ENCODE results near the gene CXXC4. TPM values are rescaled to one million over a fixed set of nuclear protein-coding genes. Genes with fewer than 3 reads are reported as not detected.

CXXC4 gene
- total and polyA plus RNA-seq, 2 experiments from 2014 or later: 2.8 to 14.9 TPM

DNA sequence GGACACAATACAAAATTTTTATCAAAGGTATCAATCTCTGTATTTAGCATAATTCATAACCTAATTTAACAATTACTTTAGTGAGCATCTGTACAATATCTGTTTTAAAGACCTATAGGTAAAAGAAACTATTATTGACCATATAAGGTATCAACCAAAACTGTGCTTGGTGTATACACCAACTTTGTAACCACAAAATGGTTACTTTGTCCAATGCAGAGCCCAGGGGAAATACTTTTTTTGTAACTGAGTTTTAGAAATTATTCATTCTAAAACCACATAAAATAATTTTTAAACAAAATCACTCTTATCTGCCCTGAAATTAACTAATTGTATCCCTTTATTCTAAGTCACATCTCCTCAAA, 5.0 kb downstream of the CXXC4 start:
- TF ChIP-seq EZH2phosphoT487 (IDR thresholded peaks at IDR 0.05; ENCODE audit: low read depth, severe bottlenecking, unreplicated experiment) (no peak), EZH2 (IDR thresholded peaks at IDR 0.05; ENCODE audit: borderline replicate concordance) (no peak)
- TF ChIP-seq, protein P1, sequence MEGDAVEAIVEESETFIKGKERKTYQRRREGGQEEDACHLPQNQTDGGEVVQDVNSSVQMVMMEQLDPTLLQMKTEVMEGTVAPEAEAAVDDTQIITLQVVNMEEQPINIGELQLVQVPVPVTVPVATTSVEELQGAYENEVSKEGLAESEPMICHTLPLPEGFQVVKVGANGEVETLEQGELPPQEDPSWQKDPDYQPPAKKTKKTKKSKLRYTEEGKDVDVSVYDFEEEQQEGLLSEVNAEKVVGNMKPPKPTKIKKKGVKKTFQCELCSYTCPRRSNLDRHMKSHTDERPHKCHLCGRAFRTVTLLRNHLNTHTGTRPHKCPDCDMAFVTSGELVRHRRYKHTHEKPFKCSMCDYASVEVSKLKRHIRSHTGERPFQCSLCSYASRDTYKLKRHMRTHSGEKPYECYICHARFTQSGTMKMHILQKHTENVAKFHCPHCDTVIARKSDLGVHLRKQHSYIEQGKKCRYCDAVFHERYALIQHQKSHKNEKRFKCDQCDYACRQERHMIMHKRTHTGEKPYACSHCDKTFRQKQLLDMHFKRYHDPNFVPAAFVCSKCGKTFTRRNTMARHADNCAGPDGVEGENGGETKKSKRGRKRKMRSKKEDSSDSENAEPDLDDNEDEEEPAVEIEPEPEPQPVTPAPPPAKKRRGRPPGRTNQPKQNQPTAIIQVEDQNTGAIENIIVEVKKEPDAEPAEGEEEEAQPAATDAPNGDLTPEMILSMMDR (IDR thresholded peaks at IDR 0.05; ENCODE audit: poor library complexity): no peak
- Histone ChIP-seq H3K4me3 (no peak overlapping the region), H3K27ac (no peak overlapping the region)

DNA sequence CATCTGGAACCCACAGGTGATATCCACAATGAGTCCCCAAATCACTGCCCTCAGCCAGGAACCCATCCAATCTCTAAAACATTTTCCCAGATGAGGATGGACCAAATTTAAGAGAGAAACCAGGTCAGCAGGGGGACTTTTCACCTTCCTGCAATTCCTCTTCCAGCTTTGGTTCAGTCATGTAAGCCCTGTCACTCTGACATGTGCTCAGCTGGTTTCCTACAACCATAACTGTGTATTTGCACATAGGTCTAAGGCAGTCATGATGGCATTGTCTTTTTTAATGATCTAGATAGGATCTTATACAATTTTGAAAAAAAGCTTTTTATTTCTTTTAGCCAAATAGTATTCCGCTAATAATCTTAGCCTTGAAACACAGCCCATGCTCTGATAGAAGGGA, 6.5 kb downstream of the CXXC4 start:
- no peaks in the 10 kb centered on the region for H4K20me1 ChIP-seq (ENCODE audit: insufficient read depth, poor library complexity, severe bottlenecking)
- 96% methylated on average over 1 of the region's 1 CpG for WGBS (ENCODE audit: low lambda C conversion rate, missing lambda C conversion rate)
- peaks cover 5% of the 10 kb centered on the region for H3K4me1 ChIP-seq (ENCODE audit: insufficient read depth)
- no peak for TF ChIP-seq EZH2 (IDR thresholded peaks at IDR 0.05; ENCODE audit: borderline replicate concordance)
- TF ChIP-seq EZH2phosphoT487 (IDR thresholded peaks at IDR 0.05; ENCODE audit: low read depth, severe bottlenecking, unreplicated experiment): no peak
- TF ChIP-seq, protein P1 (IDR thresholded peaks at IDR 0.05; ENCODE audit: poor library complexity): no peak
- no peak overlapping the region for H2AFZ ChIP-seq
- no peaks in the 10 kb centered on the region for H3K27me3 ChIP-seq
- no peaks in the 10 kb centered on the region for H3K36me3 ChIP-seq (replicated peaks; ENCODE audit: insufficient read depth, low read depth)
- no peaks in the 10 kb centered on the region for H3K9me2 ChIP-seq (replicated peaks; ENCODE audit: insufficient read depth)
- H3K4me2 ChIP-seq: no peak overlapping the region
- no peak overlapping the region for H3K4me3 ChIP-seq
- no peak for DNase-seq (ENCODE audit: low spot score)
- H3K27ac ChIP-seq: no peak overlapping the region
- H3K9me3 ChIP-seq (ENCODE audit: low read depth): no peaks in the 10 kb centered on the region
- H3K79me2 ChIP-seq: peaks cover 40% of the 10 kb centered on the region

More for the DNA sequence above, 5.0 kb downstream of the CXXC4 start:
- no peaks in the 10 kb centered on the region for H3K27me3 ChIP-seq
- DNase-seq (ENCODE audit: low spot score): no peak
- no peaks in the 10 kb centered on the region for H3K9me3 ChIP-seq (ENCODE audit: low read depth)
- no peaks in the 10 kb centered on the region for H3K36me3 ChIP-seq (replicated peaks; ENCODE audit: insufficient read depth, low read depth)
- peaks cover 5% of the 10 kb centered on the region for H3K4me1 ChIP-seq (ENCODE audit: insufficient read depth)
- H3K79me2 ChIP-seq: peaks cover 32% of the 10 kb centered on the region
- no peaks in the 10 kb centered on the region for H4K20me1 ChIP-seq (ENCODE audit: insufficient read depth, poor library complexity, severe bottlenecking)
- H2AFZ ChIP-seq: no peak overlapping the region
- no peaks in the 10 kb centered on the region for H3K9me2 ChIP-seq (replicated peaks; ENCODE audit: insufficient read depth)
- peak overlapping the region; percentile 90 for H3K4me2 ChIP-seq

DNA sequence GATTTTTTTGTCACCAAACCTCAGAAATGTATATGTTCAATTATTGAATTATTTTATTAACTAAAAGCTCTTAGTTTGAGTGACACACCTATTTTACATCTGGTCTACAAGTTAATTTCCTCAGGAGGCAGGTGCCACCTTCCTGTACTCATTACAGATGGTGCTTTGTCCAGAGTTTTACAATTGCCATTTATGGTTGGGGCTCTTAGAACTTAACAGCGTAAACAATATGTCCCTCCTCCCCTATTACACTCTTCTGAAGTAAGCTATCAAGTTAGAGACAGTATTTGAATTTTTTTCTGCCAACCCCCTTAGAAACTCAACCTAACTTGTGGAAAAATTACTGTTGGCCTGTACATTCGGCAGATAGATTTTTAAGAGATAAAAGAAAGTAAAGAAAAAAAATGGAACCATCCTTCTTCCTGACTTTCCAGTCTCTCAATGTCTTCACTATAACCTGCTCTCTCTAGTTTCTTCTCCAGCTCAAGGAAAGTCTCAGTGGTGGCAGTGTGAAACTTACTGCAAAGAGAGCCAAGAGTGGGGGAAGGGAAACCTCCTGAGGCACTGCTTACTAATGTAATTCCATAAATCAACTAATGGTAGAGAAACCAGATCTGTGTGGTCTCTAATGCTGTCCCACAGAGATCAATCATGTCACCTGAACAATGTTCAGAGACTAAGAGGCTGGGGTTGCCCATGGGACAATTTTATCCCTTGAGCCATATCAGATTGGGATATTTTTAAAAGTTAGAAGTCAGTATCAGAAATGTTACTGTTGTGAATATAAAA, 7.8 kb downstream of the CXXC4 start:
- no peaks in the 10 kb centered on the region for H3K36me3 ChIP-seq (replicated peaks; ENCODE audit: insufficient read depth, low read depth)
- H3K27me3 ChIP-seq: no peaks in the 10 kb centered on the region
- peak overlapping the region; percentile 48 for H3K27ac ChIP-seq
- no peaks in the 10 kb centered on the region for H4K20me1 ChIP-seq (ENCODE audit: insufficient read depth, poor library complexity, severe bottlenecking)
- no peaks in the 10 kb centered on the region for H3K9me3 ChIP-seq (ENCODE audit: low read depth)
- no peak for TF ChIP-seq EZH2 (IDR thresholded peaks at IDR 0.05; ENCODE audit: borderline replicate concordance)
- TF ChIP-seq, protein P1 (IDR thresholded peaks at IDR 0.05; ENCODE audit: poor library complexity): no peak
- TF ChIP-seq EZH2phosphoT487 (IDR thresholded peaks at IDR 0.05; ENCODE audit: low read depth, severe bottlenecking, unreplicated experiment): no peak
- H3K79me2 ChIP-seq: peaks cover 40% of the 10 kb centered on the region
- H3K4me3 ChIP-seq: no peak overlapping the region
- H3K4me1 ChIP-seq (ENCODE audit: insufficient read depth): peaks cover 5% of the 10 kb centered on the region
- H3K9me2 ChIP-seq (replicated peaks; ENCODE audit: insufficient read depth): no peaks in the 10 kb centered on the region
- 59% methylated on average over 2 of the region's 2 CpGs for WGBS (ENCODE audit: low lambda C conversion rate, missing lambda C conversion rate)
- H2AFZ ChIP-seq: no peak overlapping the region
- peak; percentile 26 for DNase-seq (ENCODE audit: low spot score)
- H3K4me2 ChIP-seq: peak overlapping the region; percentile 34
